Endothelial cell of hepatic sinusoid (primary cell): ENCODE results near the gene ZC3H14.

ENCODE experiments used
- in situ Hi-C: cut with HindIII; loops from 2 replicates; pipeline ENCODE4 v1.10.0; 2017; ENCODE audit warnings: low sequenced_read_pairs

ZC3H14 gene

DNA sequence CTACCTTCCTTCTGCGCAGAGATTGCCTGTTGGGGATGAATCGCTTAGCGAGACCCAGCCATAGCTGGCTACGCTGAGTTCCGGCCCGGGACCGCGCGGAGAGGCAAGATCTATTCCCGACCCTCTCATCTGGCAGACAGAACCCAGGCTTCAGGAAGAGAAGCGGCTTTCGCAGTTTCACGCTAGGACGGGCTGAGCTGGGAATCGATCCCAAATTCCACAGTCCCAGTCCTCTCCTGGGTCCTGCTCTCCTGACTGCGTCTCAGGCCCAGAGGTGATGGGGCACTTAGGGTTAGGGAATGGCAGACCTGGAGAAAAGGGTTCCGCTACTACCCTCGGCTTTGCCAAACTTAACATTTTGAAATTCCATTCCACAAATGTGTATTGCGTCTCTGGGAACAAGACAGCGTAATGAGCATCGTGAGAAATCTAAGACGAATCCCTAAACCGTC, 10.8 kb upstream of the ZC3H14 start:
- in situ Hi-C loops = no loop called here

DNA sequence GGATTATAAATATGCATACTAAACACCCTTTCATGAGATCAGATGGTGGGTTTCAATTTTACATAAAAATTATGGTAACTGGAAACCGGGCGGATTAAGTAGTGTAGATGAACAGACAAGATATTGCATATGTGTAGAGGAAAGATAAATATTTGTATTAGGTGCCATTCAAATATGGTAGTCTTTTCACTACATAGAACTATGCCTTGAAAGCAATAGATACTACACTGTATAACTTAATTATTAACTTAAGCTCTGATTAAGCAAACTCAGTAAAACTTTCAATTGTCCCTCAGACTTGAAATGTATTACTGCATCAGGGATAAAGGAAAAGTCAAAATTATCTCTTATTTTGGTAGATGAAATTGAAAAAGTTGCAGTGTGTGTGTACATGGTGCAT, 10.0 kb upstream of the ZC3H14 start:
- in situ Hi-C loops = no loop called here

DNA sequence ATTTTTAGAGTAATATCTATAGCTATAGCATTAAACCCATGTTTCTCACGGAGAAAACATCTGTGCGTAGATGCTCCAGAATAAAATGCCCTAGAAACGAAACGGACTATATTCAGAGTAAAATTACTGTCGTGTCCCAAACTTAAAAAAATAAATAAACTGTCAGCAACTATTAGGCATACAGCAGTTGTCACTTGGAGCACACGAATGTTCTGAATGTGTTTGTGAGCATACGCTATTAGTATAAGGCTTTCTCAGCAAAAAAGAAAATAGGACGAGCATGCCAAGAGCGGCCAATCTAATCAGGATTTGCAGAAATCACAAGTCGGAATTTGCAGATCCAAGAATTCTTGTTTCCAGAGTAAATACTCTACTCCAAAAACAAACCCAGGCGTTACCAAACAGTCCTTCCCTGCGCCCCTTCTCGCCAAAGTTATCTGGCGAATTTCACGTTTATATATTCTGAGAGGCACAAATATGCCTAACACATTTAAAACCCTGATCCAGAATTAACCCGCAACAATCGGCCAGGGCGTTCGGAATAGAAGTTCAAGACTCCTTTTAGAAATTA, 8.9 kb upstream of the ZC3H14 start:
- in situ Hi-C loops = no loop called here

DNA sequence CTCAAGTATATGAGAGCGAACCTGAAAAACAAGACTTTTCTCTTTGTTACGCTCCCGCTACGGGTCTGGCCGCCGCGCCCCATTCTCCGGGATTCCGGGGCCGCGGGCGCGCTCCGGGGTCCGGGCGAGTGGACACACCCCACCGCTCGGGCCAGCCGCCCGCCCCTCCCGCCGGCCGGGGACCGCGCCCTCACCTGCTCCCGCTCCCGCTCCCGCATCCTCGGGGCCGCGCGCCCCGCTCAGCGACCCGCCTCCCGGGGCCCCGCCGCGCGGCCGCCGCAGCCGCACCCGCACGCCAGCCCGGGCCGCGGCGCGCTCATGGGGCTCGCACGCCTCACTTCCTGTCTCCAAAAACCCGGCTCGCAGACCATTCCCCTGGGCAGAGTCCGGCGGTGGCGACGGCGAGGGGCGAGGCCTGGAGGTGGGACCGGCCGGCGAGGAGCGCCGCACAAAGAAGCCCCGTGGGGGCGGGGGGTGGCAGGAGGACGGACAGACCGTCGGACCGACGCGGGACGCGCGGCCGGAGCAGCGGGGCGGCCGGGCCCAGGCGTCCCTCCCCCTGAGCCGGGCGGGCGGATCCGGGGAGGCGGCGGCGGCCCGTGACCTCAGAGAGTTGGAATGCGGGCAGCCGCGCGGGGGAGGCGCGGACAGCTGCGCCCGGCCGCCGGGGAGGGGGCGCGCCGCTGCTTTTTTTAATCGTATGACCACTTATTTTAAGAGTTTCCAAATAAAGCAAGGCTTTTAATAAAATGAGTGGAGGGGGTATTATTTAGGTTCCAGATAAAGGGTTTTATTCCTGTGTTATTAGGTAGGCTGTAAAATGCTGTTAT, 8.2 kb upstream of the ZC3H14 start, which contains the start of gene PTPN21:
Gene PTPN21, minus strand, starts transcription at position 551 of the 830 bp plus-strand sequence. CDS start 4,590 bp downstream, outside the sequence.
- in situ Hi-C loops = loop anchor here (5.0 kb wide), 1 partner anchor 58 kb away; no protein-coding TSS in a partner anchor

DNA sequence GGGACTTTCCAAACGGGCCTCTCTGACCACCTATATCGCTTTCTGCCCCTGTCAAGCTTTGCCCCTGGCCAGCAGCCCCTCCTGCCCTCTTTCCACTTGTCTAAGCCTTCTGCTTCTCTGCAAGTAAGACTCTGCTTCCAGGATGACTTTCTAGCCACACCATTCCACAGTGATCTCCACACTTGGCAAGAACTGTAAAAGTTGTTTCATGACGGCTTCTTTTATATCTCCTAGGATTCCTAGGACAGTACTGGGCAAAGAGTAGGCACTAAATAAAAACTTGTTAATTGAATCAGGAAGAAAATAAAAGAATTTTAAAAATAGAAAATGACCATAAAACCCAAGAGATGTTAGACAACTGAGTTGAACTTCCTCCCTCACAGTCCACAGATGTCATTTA, 6.3 kb upstream of the ZC3H14 start:
- in situ Hi-C loops = loop anchor here (5.0 kb wide), 1 partner anchor 56 kb away; no protein-coding TSS in a partner anchor

DNA sequence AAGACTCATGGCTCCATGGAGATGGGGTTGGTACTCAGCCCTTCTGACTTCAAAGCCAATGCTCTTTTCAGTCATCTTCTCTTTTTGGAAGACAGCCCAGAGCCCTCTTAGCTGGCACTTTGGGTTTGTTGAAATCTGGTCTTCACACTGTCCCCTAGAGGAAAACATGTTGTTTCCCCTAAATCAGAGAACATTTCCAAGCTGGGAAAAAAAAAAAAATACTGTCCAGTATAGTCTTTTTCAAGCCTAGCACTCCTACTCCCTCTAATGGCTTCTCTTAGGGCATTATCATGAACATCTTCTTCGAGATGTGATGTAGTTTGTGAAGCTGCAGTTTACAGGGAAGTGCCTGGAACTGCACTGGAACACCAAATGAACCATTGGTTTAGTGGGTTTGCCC, 3.0 kb upstream of the ZC3H14 start:
- in situ Hi-C loops = loop anchor here (5.0 kb wide), 1 partner anchor 52 kb away; no protein-coding TSS in a partner anchor

DNA sequence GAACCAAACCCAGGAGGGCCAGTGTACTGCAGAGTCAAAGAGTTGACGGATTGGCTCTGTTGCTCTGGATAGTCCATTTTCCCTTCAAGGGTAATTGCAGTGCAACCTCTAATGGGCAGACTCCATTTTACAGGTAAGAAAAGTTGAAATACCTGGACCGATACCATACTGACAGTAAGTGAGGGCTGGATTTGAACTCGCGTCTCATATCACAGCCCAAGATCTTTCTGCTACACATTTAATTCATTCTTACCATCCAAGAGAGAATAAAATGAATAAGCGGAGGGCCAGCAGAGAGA, 356 bp upstream of the ZC3H14 start:
- in situ Hi-C loops = no loop called here

DNA sequence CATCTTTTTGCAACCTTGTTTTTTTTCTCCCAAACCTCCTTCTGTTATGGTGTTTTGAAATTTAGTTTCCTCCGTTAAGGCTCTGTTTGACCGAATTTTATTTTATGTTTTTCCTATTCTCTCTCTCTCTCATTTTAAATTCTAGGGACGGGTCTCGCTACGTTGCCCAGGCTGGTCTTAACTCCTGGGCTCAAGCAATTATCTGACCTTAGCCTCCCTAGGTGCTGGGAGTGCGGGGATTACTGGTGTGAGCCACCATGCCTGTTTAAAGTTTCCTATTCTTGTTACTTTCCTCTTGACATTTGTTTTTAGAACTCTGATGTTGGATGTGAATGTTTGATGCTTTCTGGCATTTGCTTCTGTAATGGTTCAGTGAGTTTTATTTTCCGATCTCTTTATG, 1.0 kb downstream of the ZC3H14 start:
- in situ Hi-C loops = no loop called here

DNA sequence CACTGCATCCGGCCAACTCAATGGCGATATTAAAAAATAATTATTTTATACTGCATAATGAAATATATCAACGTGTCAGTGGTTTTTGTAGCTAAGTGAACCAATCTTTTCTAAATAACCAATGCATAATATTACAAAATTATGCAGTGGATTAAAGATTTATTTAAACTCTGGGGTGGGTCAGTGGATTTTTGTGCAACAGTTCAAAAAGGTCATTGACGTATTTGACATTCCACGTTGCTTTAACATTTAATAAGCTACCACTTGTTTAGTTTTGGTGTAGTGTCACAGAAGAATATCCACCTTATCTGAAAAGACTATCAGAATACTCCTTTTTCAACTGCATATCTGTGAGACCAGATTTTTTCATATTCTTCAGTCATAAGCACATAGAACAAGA, 2.6 kb downstream of the ZC3H14 start:
- in situ Hi-C loops = no loop called here

DNA sequence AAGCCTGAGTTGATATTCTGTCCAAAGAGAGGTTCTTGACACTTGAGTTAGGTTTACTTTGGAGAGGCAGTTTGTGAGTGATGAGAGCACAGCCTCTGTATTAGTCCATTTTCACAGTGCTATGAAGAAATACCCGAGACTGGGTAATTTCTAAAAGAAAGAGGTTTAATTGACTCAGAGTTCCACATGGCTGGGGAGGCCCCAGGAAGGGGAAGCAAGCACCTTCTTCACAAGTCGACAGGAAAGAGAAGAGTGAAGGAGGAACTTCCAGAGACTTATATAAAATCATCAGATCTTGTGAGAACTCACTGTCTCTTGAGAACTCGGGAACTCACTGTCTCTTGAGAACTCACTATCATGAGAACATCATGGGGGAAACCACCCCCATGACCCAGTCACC, 5.4 kb downstream of the ZC3H14 start:
- in situ Hi-C loops = no loop called here

DNA sequence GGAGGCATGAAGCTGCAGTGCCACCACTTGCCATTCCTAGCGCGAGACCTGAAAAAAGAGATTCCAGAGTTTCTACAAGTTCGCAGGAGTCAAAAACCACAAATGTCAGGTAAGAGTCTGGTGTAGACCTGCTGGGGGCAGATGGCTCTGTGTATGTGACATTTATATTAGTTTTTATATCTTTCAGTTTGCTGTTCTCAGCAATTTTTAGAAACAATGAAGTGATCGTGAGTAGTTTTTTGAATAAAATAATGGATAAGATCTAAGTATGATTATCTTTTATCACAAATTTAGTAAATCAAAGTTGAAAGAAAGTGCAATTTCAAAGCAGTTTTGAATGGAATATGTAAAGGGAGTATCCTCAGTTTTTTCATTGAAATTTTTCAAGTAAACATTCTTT, 9.3 kb downstream of the ZC3H14 start:
- in situ Hi-C loops = no loop called here

DNA sequence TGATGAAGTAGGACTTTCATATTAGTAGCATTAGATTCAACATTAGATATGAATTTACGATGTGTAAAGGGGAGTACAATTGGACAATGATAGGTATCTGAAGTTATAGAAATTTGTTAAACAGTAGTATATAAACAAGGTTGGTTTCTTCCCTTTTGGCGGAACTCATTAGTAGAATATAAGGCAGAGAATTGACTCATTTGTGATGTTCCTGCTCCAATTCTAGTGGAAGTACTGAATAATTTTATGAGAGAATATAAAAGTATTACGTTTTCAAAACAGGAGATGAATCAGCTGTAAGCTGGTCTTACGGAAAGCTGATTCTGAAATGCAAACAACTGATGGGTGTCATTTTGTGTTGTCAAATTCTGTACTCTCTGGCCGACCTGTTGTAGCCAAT, 13.4 kb downstream of the ZC3H14 start:
- in situ Hi-C loops = no loop called here

DNA sequence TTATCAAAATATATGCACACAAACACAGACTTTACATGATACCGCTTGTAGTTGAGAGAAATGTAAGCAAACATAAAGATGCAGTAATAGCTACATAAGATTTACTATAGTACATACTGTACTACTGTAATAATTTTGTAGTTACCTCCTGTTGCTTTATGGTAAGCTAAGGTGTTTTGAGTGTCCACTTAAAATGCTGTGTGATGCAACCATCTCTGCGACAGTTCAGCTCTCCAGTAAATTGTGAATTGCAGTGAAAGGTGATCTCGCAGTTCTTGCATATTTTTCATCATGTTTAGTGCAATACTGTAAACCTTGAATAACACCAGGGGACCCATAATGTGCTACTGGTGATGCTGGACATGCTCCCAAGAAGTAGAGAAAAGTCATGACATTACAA, 21.6 kb downstream of the ZC3H14 start:
- in situ Hi-C loops = no loop called here

DNA sequence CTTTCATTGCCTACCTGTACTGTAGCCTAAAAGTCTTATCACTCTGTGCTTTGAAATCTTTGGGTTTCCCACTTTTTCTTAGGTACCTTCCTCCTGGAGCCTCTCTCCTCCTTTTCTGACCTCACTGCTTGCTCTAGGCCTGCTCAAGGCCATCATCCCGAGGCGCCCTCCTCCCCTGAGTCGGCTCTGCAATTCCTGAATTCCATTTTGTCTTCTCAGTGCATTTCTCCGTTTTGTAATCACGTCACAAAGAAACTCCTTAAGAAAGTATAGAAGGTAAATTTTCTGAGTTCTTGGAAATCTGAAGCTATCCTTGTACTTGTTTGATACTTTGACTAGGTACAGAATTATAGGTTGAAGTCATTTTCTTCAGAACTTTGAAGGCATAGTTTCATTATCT, 25.2 kb downstream of the ZC3H14 start:
- in situ Hi-C loops = no loop called here

DNA sequence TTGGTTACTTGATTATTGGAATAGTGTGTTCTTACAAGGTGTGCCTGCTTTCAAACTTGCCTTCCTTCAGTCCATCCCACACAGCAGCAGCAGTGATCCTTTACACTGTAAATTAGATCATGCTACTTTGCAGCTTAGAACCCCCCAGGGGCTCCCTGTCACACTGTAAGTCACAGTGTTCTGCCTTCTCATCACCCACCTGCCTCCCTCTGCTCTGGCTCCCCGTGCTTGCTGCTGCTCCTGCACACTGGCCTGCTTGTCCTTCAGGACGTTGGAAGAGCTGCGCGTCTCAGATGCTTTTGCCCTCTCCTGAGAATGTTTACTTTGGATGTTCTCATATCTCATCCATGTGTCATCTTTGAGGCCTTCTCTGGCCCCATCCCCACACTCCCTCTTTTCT, 27.3 kb downstream of the ZC3H14 start:
- in situ Hi-C loops = no loop called here

DNA sequence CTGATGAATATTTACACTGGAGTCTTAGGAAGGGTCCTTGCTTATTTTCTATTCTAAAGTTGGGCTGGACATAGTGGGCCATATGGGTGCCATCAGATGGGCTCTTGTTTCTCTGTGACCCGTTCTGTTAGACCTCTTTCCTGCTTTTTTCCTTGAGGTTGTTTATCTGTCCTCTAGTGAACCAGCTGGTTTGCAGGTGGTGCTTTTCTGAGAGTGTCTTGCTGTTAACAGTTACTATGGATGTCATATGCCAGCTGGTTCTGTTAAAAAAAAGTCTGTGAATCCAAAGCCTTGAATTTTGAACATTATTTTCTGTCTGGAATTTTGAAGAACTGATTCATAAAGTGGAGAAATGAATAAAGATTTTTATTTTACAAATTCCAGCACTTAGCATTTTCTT, 29.2 kb downstream of the ZC3H14 start:
- in situ Hi-C loops = no loop called here

DNA sequence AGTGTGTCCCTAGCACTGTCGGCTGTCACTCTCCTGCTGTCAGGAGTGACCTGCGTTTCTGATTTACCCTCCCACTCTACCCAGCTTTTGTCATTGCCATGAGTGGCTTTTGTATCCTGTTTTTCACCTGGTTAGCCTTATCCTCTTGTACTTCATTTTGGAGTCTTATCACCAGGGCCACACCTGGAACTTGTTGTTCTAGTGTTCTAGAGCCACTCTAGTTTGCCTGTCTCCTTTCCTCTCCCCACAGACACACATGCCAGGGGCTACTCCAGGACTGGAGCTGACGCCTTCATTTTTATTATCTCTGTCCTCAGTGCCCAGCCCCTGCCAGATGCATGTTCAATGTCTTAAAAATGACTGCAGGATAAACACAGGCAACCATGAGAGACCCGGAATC, 34.2 kb downstream of the ZC3H14 start:
- in situ Hi-C loops = no loop called here

DNA sequence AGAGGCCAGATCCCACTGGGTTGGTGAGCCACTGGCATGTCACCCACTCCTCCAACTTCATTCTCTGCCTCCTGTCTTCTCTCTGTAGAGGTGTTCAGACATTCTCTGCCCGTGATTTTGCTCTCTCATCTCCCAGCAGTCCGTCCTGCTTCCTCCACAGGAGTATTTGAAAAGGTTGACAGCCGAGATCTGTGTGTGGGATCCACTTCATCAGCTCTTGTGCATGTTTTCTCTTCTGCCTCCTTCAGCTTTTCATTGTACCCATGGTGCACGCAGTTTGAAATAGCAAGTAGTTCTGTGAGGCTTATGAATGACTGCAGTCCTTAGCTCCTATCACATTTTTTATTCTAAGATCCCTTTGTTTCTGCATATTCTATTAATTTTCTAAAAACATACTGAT, 34.8 kb downstream of the ZC3H14 start:
- in situ Hi-C loops = no loop called here

DNA sequence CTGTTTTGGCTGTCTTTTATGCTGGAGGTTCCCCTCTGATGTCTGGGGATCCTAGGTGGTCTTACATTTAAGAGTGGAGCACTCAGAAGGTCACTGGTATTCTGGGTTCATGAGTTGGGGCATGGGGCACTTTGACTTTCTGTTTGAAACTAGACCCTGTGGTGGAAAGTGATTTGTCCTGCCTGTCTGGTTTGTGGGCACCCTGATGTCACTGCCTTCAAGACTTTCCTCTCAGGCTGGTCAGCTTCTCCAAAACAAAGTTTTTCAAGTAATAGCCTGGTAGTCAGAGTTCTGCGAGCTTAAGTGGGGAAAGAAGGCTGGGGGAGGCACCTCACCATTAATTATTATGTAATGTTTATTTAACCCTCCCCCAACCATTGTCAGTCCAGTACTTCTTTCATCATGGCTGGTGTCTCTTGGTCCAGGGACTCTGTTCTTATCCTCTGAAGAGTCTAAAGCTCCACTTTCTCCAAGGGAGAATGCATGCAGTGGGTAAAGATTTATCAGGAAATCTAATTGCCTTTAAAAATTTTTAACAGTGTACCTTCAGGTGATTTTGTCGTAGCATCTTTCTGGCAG, 35.3 kb downstream of the ZC3H14 start:
- in situ Hi-C loops = no loop called here

DNA sequence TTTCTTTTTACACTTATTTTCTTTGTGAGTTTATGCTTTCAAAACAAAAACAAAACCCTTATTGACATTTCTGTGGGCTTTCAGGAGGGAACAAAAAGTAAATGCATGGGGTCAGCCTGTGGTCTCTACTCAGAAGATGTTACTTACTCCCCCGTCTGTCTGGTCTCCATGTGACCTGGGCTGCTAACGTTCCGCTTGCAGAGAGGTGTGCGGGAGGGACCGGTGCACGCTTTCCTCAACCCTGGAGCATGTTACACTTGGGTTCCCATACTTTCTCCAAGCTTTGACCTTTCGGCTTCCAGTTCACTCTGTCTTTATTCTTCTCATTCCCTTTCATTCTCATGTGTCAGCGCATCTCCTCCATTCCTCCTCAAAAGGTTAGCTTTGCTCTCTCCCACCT, 36.5 kb downstream of the ZC3H14 start:
- in situ Hi-C loops = no loop called here

DNA sequence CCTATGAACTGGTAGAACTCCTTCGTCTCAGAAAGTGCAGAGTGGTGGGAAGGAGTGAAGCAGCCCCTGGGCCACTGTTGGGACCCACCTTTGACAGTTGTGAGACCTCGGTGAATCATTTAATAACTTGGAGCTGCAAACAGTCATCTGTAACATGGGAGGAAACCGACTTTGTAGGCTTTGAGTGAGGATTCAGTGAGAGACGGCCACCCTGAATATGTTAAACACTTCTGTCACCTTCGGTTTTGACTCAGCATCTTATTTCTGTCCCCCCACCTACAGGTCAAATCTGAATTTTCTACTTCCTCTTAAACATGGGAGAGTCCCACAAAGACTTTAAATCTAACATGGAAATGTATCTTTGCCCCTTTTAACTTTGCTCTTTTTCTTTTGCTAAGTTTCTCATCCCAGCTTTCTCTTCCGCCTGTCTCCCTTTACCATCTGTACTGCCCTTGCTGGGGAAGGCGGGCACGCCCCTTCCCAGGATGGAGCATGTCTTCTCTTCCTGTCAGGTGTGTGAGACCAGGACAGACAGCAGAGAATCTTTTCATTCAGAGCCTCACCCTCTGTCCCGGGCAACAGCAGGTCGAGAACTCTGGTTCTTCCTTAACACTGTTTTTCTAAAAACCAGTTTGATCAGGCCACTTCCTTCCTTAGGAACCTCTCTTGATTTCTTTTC, 37.1 kb downstream of the ZC3H14 start:
- in situ Hi-C loops = loop anchor here (5.0 kb wide), 1 partner anchor 37 kb away; no protein-coding TSS in a partner anchor
